IMR-90 (cell line): ENCODE results near the gene KCNK18. TPM values are rescaled to one million over a fixed set of nuclear protein-coding genes. Genes with fewer than 3 reads are reported as not detected.

Source experiments
- ATAC-seq: fragments of 200-7000 bp; cut with Tn5 transposase; 2 replicates; pipeline ENCODE4 v1.9.1; 2020; ENCODE audit warnings: low read depth, mild to moderate bottlenecking, moderate library complexity
- BruUV-seq: library from RNA; stranded (reverse); fragments of 400-500 nt; replicated peaks from 2 replicates; lab custom pipeline; 2021; lab: Mats Ljungman, UMichigan
- CTCF ChIA-PET: fragments of 300-600 bp; formaldehyde crosslinking; extraction: SDS; loops from one replicate; lab custom pipeline; 2021; ENCODE audit warnings: antibody characterized with exemption; lab: Yijun Ruan, JAX
- POLR2A ChIA-PET: fragments of 300-600 bp; sonication (Branson Sonifier 250); formaldehyde crosslinking; loops from one replicate; lab custom pipeline; 2022; ENCODE audit warnings: antibody characterized with exemption; ENCODE audit not compliant: unreplicated experiment; lab: Charles Lee
- DNase-seq: peaks from one replicate; pipeline ENCODE4 v3.0.0; 2013
- H2AFZ ChIP-seq: replicated peaks from 2 replicates; pipeline ENCODE3; 2013; ENCODE audit warnings: low read length, mild to moderate bottlenecking; ENCODE audit not compliant: poor library complexity
- H2AK5ac ChIP-seq: 2 replicates; pipeline ENCODE4 v1.6.1; 2013; ENCODE audit warnings: low read depth, low read length, inconsistent platforms
- H2AK9ac ChIP-seq: replicated peaks from 2 replicates; pipeline ENCODE3; 2013; ENCODE audit warnings: mild to moderate bottlenecking, low read depth, low read length, moderate library complexity; ENCODE audit not compliant: poor library complexity
- H2BK120ac ChIP-seq: 2 replicates; pipeline ENCODE4 v1.6.1; 2013; ENCODE audit warnings: low read depth, low read length, inconsistent platforms
- H2BK15ac ChIP-seq: 3 replicates; pipeline ENCODE4 v1.6.1; 2013; ENCODE audit warnings: low read depth, low read length, inconsistent platforms
- H2BK20ac ChIP-seq: 2 replicates; pipeline ENCODE4 v1.6.1; 2013; ENCODE audit warnings: low read depth, mild to moderate bottlenecking, inconsistent platforms, low read length, moderate library complexity
- H2BK5ac ChIP-seq: 2 replicates; pipeline ENCODE4 v1.6.1; 2013; ENCODE audit warnings: mild to moderate bottlenecking, low read depth, low read length, inconsistent platforms; ENCODE audit not compliant: poor library complexity, severe bottlenecking
- H3K14ac ChIP-seq: replicated peaks from 2 replicates; pipeline ENCODE4 v1.6.1; 2013; ENCODE audit warnings: low read depth, low read length, inconsistent platforms
- H3K18ac ChIP-seq: 2 replicates; pipeline ENCODE4 v1.6.1; 2013; ENCODE audit warnings: low read depth, low read length, control low read depth
- H3K23ac ChIP-seq: 2 replicates; pipeline ENCODE4 v1.6.1; 2013; ENCODE audit warnings: low read depth, low read length, inconsistent platforms
- H3K27ac ChIP-seq: 2 replicates; pipeline ENCODE4 v1.5.1; 2013; ENCODE audit warnings: mild to moderate bottlenecking, control low read depth, low read length; ENCODE audit not compliant: insufficient read depth
- H3K27me3 ChIP-seq: 2 replicates; pipeline ENCODE4 v1.6.1; 2013; ENCODE audit warnings: low read length; ENCODE audit not compliant: control insufficient read depth, insufficient read depth
- H3K36me3 ChIP-seq: 2 replicates; pipeline ENCODE4 v1.6.1; 2013; ENCODE audit warnings: low read length, mixed read lengths; ENCODE audit not compliant: control insufficient read depth, insufficient read depth
- H3K4ac ChIP-seq: 2 replicates; pipeline ENCODE4 v1.6.1; 2013; ENCODE audit warnings: low read depth, low read length, inconsistent platforms
- H3K4me1 ChIP-seq: 2 replicates; pipeline ENCODE4 v1.6.1; 2013; ENCODE audit warnings: low read length, mixed read lengths; ENCODE audit not compliant: control insufficient read depth, insufficient read depth
- H3K4me2 ChIP-seq: 2 replicates; pipeline ENCODE4 v1.6.1; 2013; ENCODE audit warnings: low read depth, mild to moderate bottlenecking, control low read depth, low read length, moderate library complexity
- H3K4me3 ChIP-seq: 2 replicates; pipeline ENCODE4 v1.5.1; 2013; ENCODE audit warnings: low read depth, mild to moderate bottlenecking, control low read depth, low read length, moderate library complexity; ENCODE audit not compliant: insufficient read depth
- H3K56ac ChIP-seq: 2 replicates; pipeline ENCODE4 v1.6.1; 2013; ENCODE audit warnings: low read length, inconsistent platforms; ENCODE audit not compliant: insufficient read depth; ENCODE audit errors: extremely low read depth
- H3K79me1 ChIP-seq, 2 experiments: 2 replicates each; pipeline ENCODE4 v1.6.1; 2013; ENCODE audit warnings: low read length in 2 of 2, inconsistent platforms in 1 of 2, low read depth in 1 of 2
- H3K9ac ChIP-seq: 2 replicates; pipeline ENCODE4 v1.6.1; 2013; ENCODE audit warnings: low read depth, low read length, control low read depth
- H3K9me1 ChIP-seq: 2 replicates; pipeline ENCODE4 v1.6.1; 2013; ENCODE audit warnings: low read length, inconsistent platforms; ENCODE audit not compliant: insufficient read depth
- H3K9me3 ChIP-seq: 2 replicates; pipeline ENCODE4 v1.6.1; 2013; ENCODE audit warnings: low read length; ENCODE audit not compliant: control insufficient read depth, insufficient read depth
- H4K20me1 ChIP-seq: 2 replicates; pipeline ENCODE4 v1.6.1; 2013; ENCODE audit warnings: low read length, inconsistent platforms; ENCODE audit not compliant: insufficient read depth
- H4K5ac ChIP-seq: 2 replicates; pipeline ENCODE4 v1.6.1; 2013; ENCODE audit warnings: mild to moderate bottlenecking, low read depth, low read length, control low read depth
- H4K8ac ChIP-seq, 2 experiments: 2 replicates each; pipeline ENCODE4 v1.6.1; 2013; ENCODE audit warnings: low read depth in 2 of 2, low read length in 2 of 2, control low read depth in 1 of 2, inconsistent platforms in 1 of 2
- H4K91ac ChIP-seq: 2 replicates; pipeline ENCODE4 v1.6.1; 2013; ENCODE audit warnings: low read depth, low read length, inconsistent platforms; ENCODE audit not compliant: insufficient read depth
- BHLHE40 ChIP-seq: fragments of 150-350 bp; IDR thresholded peaks from 2 replicates; pipeline ENCODE4 v1.6.1; 2016; ENCODE audit warnings: mild to moderate bottlenecking, low read depth, low read length
- CEBPB ChIP-seq: IDR thresholded peaks from 2 replicates; pipeline ENCODE4 v1.6.1; 2012; ENCODE audit warnings: low read depth, low read length, improper control_type of control experiment
- CHD1 ChIP-seq: IDR thresholded peaks from 2 replicates; pipeline ENCODE4 v1.6.1; 2012; ENCODE audit warnings: low read depth, low read length, improper control_type of control experiment
- CTCF ChIP-seq: conservative IDR thresholded peaks from 2 replicates; pipeline ENCODE4 v1.5.1; 2012; ENCODE audit warnings: mild to moderate bottlenecking, low read depth, low read length, improper control_type of control experiment
- ELK1 ChIP-seq: fragments of 150-350 bp; IDR thresholded peaks from 2 replicates; pipeline ENCODE4 v1.6.1; 2016; ENCODE audit warnings: low read depth, mild to moderate bottlenecking, low read length, moderate library complexity, borderline replicate concordance
- FOS ChIP-seq: fragments of 150-350 bp; IDR thresholded peaks from 2 replicates; pipeline ENCODE4 v1.6.1; 2016; ENCODE audit warnings: low read depth, low read length
- MAFK ChIP-seq: IDR thresholded peaks from 2 replicates; pipeline ENCODE4 v1.6.1; 2012; ENCODE audit warnings: low read depth, low read length, improper control_type of control experiment
- MAZ ChIP-seq: IDR thresholded peaks from 2 replicates; pipeline ENCODE4 v1.6.1; 2012; ENCODE audit warnings: low read depth, mild to moderate bottlenecking, low read length, improper control_type of control experiment, moderate library complexity, borderline replicate concordance
- MXI1 ChIP-seq: IDR thresholded peaks from 2 replicates; pipeline ENCODE4 v1.6.1; 2012; ENCODE audit warnings: low read depth, mild to moderate bottlenecking, low read length, moderate library complexity, borderline replicate concordance
- NFE2L2 ChIP-seq: fragments of 150-350 bp; IDR thresholded peaks from 2 replicates; pipeline ENCODE4 v1.6.1; 2016; ENCODE audit warnings: low read depth, mild to moderate bottlenecking, low read length
- POLR2A ChIP-seq: IDR thresholded peaks from 2 replicates; pipeline ENCODE4 v1.6.1; 2012; ENCODE audit warnings: mild to moderate bottlenecking, low read depth, low read length
- RAD21 ChIP-seq: IDR thresholded peaks from 2 replicates; pipeline ENCODE4 v1.6.1; 2012; ENCODE audit warnings: low read length, improper control_type of control experiment
- RCOR1 ChIP-seq: IDR thresholded peaks from 2 replicates; pipeline ENCODE4 v1.6.1; 2012; ENCODE audit warnings: mild to moderate bottlenecking, low read length, improper control_type of control experiment; ENCODE audit not compliant: insufficient replicate concordance
- RFX5 ChIP-seq: IDR thresholded peaks from 2 replicates; pipeline ENCODE4 v1.8.0; 2012; ENCODE audit warnings: low read depth, mild to moderate bottlenecking, low read length, moderate library complexity
- SMC3 ChIP-seq: fragments of 150-350 bp; IDR thresholded peaks from 2 replicates; pipeline ENCODE4 v1.6.1; 2016; ENCODE audit warnings: low read depth, mild to moderate bottlenecking, antibody characterized with exemption, low read length, moderate library complexity
- USF2 ChIP-seq: fragments of 150-350 bp; IDR thresholded peaks from 2 replicates; pipeline ENCODE4 v1.6.1; 2017; ENCODE audit warnings: mild to moderate bottlenecking, antibody characterized with exemption, low read length, low read depth
- WGBS, 2 experiments: methylation state at CpG; one replicate each; pipeline versions ENCODE4 v1.1.5 to v1.1.7; 2013; ENCODE audit warnings: missing lambda C conversion rate in 2 of 2; ENCODE audit not compliant: insufficient read length in 1 of 2; ENCODE audit errors: extremely low coverage in 2 of 2; 5-methylcytosine and 5-hydroxymethylcytosine counted together
- dilution Hi-C: fragments of 300-500 bp; cut with HindIII; formaldehyde crosslinking; loops from one replicate; pipeline ENCODE4 v1.14.3; 2018; ENCODE audit warnings: low sequenced_read_pairs; ENCODE audit not compliant: unreplicated experiment
- in situ Hi-C: fragments of 300-500 bp; cut with MboI; formaldehyde crosslinking; loops from 3 replicates; pipeline ENCODE4 v1.14.3; 2019; ENCODE audit warnings: low sequenced_read_pairs, inconsistent platforms, mixed read lengths
- intact Hi-C: fragments of 100-400 bp; cut with micrococcal nuclease; formaldehyde crosslinking; loops from 2 replicates; pipeline ENCODE4 v1.10.0; 2022
- polyA plus RNA-seq, 3 experiments: library from polyadenylated mRNA; depleted of rRNA; stranded (reverse); fragments of >200 nt; gene quantifications; 2 replicates each; pipeline ENCODE4 v1.2.3, GENCODE V29; 2012; ENCODE audit warnings: low replicate concordance in 1 of 3
- total RNA-seq: library from RNA; depleted of rRNA; stranded (reverse); fragments of >200 nt; gene quantifications from 2 replicates; pipeline ENCODE4 v1.2.3, GENCODE V29; 2012

KCNK18 gene
- total and polyA plus RNA-seq, 2 of the 4 experiments (the other 2 are of a cell fraction) = not detected

GRCh38 chr10:117254338-117254737 is 57.0 kb downstream of the KCNK18 start:
- in situ Hi-C loops = no loop called here
- ATAC-seq = no peak
- Histone ChIP-seq H3K27ac (no peak overlapping the region), H3K14ac (no peak overlapping the region), H3K9me3 (no peaks in the 10 kb centered on the region), H2BK20ac (no peak overlapping the region), H3K4me3 (no peak overlapping the region), H3K79me1 (no peaks in the 10 kb centered on the region), H2AK9ac (no peak overlapping the region), H3K4ac (no peak overlapping the region), H2AFZ (no peak overlapping the region), H3K9me1 (no peaks in the 10 kb centered on the region), H3K4me1 (no peaks in the 10 kb centered on the region), H2AK5ac (no peak overlapping the region), H4K8ac (no peak overlapping the region), H4K20me1 (no peaks in the 10 kb centered on the region), H2BK5ac (no peak overlapping the region), H3K27me3 (peaks cover 5% of the 10 kb centered on the region), H2BK15ac (no peak overlapping the region), H3K56ac (no peak overlapping the region), H3K4me2 (no peak overlapping the region), H3K23ac (no peak overlapping the region), H4K91ac (no peak overlapping the region), H3K9ac (no peak overlapping the region), H3K36me3 (no peaks in the 10 kb centered on the region), H2BK120ac (no peak overlapping the region), H3K18ac (no peak overlapping the region), H4K5ac (no peak overlapping the region)
- TF ChIP-seq MXI1 (no peak), RCOR1 (no peak), BHLHE40 (no peak), RFX5 (no peak), MAFK (no peak), ELK1 (no peak), FOS (no peak), CEBPB (no peak), SMC3 (no peak), NFE2L2 (no peak), USF2 (no peak), MAZ (no peak), CHD1 (no peak), RAD21 (no peak), CTCF (no peak), POLR2A (no peak)
- dilution Hi-C loops = no loop called here
- 80% methylated on average over 3 of the region's 9 CpGs; no CpG with 5 or more reads in 1 of the 2 experiments for WGBS, 2 experiments
- ChIA-PET POLR2A (no interaction called here), CTCF (no interaction called here)
- intact Hi-C loops = no loop called here
- no peak for DNase-seq
- BruUV-seq = no TSS peak
